IMR-90 (cell line): ENCODE measurements around the gene CTPS2.

ENCODE experiments used
- CHD1 ChIP-seq: IDR thresholded peaks from 2 replicates; pipeline ENCODE4 v1.6.1; 2012; ENCODE audit warnings: low read depth, low read length, improper control_type of control experiment
- FOS ChIP-seq: fragments of 150-350 bp; IDR thresholded peaks from 2 replicates; pipeline ENCODE4 v1.6.1; 2016; ENCODE audit warnings: low read depth, low read length
- MAZ ChIP-seq: IDR thresholded peaks from 2 replicates; pipeline ENCODE4 v1.6.1; 2012; ENCODE audit warnings: low read depth, mild to moderate bottlenecking, low read length, improper control_type of control experiment, moderate library complexity, borderline replicate concordance
- MXI1 ChIP-seq: IDR thresholded peaks from 2 replicates; pipeline ENCODE4 v1.6.1; 2012; ENCODE audit warnings: low read depth, mild to moderate bottlenecking, low read length, moderate library complexity, borderline replicate concordance
- POLR2A ChIP-seq: IDR thresholded peaks from 2 replicates; pipeline ENCODE4 v1.6.1; 2012; ENCODE audit warnings: mild to moderate bottlenecking, low read depth, low read length
- RAD21 ChIP-seq: IDR thresholded peaks from 2 replicates; pipeline ENCODE4 v1.6.1; 2012; ENCODE audit warnings: low read length, improper control_type of control experiment
- RCOR1 ChIP-seq: IDR thresholded peaks from 2 replicates; pipeline ENCODE4 v1.6.1; 2012; ENCODE audit warnings: mild to moderate bottlenecking, low read length, improper control_type of control experiment; ENCODE audit not compliant: insufficient replicate concordance
- RFX5 ChIP-seq: IDR thresholded peaks from 2 replicates; pipeline ENCODE4 v1.8.0; 2012; ENCODE audit warnings: low read depth, mild to moderate bottlenecking, low read length, moderate library complexity
- SMC3 ChIP-seq: fragments of 150-350 bp; IDR thresholded peaks from 2 replicates; pipeline ENCODE4 v1.6.1; 2016; ENCODE audit warnings: low read depth, mild to moderate bottlenecking, antibody characterized with exemption, low read length, moderate library complexity
- USF2 ChIP-seq: fragments of 150-350 bp; IDR thresholded peaks from 2 replicates; pipeline ENCODE4 v1.6.1; 2017; ENCODE audit warnings: mild to moderate bottlenecking, antibody characterized with exemption, low read length, low read depth
- TF ChIP-seq, protein P1 (sequence below): conservative IDR thresholded peaks from 2 replicates; pipeline ENCODE4 v1.5.1; 2012; ENCODE audit warnings: mild to moderate bottlenecking, low read depth, low read length, improper control_type of control experiment
- TF ChIP-seq, protein P2 (sequence below): fragments of 150-350 bp; IDR thresholded peaks from 2 replicates; pipeline ENCODE4 v1.6.1; 2016; ENCODE audit warnings: low read depth, mild to moderate bottlenecking, low read length, moderate library complexity, borderline replicate concordance

DNA sequence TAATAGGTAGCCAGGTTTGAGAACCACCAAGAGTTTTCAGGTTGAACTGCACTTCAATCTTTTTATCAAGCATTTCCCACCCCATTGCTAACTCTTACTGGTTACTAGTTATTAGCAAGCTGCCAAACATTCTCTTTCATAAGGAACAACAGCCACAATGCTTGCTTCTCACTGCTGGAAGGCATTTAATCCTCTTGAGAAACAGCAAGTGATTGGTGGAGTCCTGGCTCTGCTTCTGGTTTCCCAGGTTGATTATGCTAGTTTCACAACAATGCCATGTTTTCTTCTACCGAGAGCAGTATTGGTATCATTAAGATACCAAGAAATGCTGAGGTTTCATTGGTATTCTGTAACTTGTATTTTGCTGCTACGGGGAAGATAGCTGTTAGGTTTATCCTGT, 41.5 kb upstream of the CTPS2 start:
- TF ChIP-seq POLR2A (no peak), CHD1 (no peak), FOS (no peak), RAD21 (no peak), MXI1 (no peak), MAZ (no peak), USF2 (no peak), SMC3 (no peak), RCOR1 (no peak), RFX5 (no peak)
- TF ChIP-seq, protein P1, sequence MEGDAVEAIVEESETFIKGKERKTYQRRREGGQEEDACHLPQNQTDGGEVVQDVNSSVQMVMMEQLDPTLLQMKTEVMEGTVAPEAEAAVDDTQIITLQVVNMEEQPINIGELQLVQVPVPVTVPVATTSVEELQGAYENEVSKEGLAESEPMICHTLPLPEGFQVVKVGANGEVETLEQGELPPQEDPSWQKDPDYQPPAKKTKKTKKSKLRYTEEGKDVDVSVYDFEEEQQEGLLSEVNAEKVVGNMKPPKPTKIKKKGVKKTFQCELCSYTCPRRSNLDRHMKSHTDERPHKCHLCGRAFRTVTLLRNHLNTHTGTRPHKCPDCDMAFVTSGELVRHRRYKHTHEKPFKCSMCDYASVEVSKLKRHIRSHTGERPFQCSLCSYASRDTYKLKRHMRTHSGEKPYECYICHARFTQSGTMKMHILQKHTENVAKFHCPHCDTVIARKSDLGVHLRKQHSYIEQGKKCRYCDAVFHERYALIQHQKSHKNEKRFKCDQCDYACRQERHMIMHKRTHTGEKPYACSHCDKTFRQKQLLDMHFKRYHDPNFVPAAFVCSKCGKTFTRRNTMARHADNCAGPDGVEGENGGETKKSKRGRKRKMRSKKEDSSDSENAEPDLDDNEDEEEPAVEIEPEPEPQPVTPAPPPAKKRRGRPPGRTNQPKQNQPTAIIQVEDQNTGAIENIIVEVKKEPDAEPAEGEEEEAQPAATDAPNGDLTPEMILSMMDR: no peak
- TF ChIP-seq, protein P2, sequence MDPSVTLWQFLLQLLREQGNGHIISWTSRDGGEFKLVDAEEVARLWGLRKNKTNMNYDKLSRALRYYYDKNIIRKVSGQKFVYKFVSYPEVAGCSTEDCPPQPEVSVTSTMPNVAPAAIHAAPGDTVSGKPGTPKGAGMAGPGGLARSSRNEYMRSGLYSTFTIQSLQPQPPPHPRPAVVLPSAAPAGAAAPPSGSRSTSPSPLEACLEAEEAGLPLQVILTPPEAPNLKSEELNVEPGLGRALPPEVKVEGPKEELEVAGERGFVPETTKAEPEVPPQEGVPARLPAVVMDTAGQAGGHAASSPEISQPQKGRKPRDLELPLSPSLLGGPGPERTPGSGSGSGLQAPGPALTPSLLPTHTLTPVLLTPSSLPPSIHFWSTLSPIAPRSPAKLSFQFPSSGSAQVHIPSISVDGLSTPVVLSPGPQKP: no peak
